SIG-M5 (cell line): ENCODE data around the gene KPNA4.
"Not testable (repeated sequence)": the region's sequence is repeated elsewhere in the genome, so short reads cannot be mapped to it uniquely, and the experiment has no call there.

Source experiments
- DNase-seq: peaks from one replicate; lab custom pipeline; 2025; lab: John Stamatoyannopoulos, UW

KPNA4 gene

GRCh38 chr3:160486459-160486869 is 78.9 kb downstream of the KPNA4 start:
- no peak for DNase-seq

DNA sequence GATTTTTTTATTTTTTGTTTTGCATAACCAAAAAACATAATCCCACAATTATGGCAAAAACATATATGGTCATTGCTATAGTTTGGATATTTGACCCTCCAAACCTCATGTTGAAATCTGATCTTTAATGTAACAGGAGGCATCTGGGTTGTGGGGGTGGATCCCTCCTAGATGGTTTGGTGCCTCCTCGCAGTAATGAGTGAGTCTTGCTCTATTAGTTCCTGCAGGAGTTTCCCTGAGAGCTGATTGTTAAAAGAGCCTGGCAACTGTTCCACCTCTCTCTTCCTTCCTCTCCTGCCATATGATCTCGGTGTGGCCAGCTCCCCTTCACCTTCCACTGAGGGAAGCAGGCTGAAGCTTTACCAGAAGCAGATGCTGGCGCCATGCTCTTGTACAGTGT is 82.6 kb downstream of the KPNA4 start:
- no peak for DNase-seq

- no peak for DNase-seq
Observed at GRCh38 chr3:160481856-160482255, 83.5 kb downstream of the KPNA4 start.

GRCh38 chr3:160480931-160481330 is 84.4 kb downstream of the KPNA4 start:
- DNase-seq = no peak

- no peak for DNase-seq
Observed at GRCh38 chr3:160479376-160479775, 86.0 kb downstream of the KPNA4 start.

GRCh38 chr3:160478338-160478737 is 87.0 kb downstream of the KPNA4 start:
- no peak for DNase-seq

DNA sequence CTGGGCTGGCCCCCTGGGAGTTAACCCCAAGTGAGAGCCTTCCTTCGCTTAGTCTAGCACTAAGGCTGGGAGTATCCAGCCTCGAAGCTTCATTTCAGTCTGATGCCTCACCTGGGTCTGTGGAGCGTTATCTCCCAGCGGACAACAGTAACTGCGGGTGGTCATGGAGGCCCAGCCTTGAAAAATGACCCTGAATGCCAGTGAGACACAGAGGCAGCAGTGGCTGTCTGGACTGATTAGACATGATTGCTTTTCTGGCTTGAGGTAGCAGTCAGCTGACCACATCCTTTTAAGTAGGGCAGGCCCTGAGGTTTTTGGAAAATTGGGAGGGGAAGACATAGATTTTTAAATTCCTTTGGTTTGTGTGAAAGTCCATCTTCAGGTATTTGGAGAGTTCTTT is 87.6 kb downstream of the KPNA4 start:
- no peak for DNase-seq

DNA sequence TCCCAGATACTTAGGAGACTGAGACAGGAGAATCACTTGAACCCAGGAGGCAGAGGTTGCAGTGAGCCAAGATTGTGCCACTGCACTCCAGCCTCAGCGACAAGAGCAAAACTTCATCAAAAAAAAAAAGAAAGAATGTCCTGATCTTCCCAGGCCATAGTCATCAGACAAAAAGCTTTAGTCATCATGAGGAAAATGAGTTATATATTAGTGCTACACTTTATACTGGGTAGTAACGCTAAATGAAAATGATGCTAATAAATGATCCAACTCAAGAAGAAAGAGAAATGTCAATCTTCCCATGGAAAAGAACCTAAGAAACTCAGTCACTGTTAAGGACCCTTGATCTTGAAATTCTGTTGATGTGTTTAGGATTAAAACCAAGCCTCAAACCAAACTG is 89.5 kb downstream of the KPNA4 start:
- DNase-seq = no peak

DNA sequence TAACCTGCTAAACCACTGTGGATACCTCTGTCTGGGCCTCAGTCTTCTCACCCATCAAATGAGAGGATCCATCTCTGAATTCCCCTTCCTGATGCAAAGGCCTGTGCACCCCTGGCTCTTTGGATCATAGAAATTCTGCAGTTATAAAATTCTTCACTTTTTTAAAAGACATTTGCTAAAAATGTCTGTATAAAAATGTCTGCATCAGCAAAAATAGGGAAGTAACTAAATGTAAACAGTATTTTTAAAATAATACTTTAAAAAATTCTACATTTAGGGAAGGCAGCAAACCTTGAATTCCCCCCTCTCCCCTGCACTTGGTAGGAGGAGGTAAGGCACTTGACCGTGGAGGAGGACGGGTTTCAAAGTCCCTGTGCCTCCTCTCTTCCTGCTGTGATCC is 90.2 kb downstream of the KPNA4 start:
- DNase-seq = no peak

DNA sequence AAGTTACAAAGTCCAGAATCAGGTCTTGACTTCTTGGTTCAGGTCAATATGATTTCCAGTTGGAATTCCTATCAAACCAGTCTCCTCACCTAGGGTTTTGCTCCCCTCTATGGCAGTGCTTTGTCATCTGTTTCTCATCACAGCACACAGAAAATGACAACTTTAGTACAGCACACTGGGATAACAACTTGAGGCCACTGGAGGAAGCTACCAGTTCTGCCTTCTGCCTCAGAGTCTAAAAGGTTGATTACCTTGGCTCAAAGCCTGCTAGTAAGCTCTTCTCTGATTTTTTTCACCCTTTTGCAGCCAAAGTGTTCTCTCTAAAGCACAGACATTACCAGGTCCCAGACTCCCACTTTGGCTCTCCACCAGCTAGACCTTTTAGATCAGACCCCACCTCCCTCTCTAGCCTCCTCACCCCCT is 90.9 kb downstream of the KPNA4 start:
- DNase-seq = no peak

DNA sequence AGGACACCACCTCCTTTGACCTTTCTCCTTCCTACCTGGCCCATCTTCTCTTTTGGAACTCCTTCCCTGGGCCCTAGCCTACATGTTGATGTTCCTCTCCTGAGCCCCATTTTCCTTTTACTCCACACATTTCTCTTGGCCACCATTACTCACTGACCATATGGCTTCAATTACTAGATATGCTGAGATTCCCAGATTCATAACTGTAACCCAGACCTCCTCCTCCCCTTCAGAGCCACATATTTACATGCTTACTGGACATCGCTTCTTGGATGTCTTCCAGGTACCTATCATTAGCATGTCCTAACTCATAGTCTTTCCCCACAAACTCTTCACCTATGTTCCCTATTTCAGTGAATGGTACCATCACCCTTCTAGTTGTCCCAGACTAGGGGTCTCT is 91.4 kb downstream of the KPNA4 start:
- DNase-seq = no peak

DNA sequence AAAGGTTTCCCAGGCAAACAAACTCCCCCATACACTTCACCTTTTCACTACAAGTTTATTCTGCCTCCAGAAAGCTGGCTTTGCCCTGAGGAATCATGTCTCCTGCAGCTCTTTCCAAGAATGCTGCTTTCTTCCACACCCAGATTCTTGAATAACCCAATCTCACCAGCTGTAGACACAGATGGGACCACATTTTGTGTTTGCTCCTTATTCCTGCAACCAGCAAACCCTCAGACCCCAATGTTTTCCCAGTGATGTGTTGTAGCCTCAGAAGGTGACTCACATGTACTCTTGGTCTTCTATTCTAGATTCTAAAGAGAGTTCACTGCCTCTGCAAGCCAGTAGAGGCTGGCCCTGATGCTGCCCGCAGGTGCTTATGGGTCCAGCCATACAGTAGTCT is 92.2 kb downstream of the KPNA4 start:
- no peak for DNase-seq

DNA sequence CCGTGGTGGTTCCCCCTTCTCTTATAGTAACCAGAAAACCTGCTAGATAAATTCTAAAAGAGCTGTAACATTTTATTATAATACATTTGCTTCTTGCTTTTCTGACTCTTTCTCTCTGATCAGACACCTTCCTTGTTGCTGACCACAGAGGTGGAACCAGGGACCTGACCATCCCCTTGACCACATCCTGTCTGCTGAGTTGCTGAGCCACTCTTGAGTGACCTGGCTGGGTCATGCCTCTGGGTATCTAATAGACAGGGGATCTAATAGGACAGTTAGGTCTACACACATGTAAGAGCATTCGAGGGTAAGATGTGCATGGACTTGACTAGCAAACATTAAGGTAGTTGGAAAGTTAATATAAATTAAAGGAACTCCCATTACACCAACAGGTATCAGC is 93.0 kb downstream of the KPNA4 start:
- DNase-seq = no peak

GRCh38 chr3:160471892-160472291 is 93.5 kb downstream of the KPNA4 start:
- no peak for DNase-seq

DNA sequence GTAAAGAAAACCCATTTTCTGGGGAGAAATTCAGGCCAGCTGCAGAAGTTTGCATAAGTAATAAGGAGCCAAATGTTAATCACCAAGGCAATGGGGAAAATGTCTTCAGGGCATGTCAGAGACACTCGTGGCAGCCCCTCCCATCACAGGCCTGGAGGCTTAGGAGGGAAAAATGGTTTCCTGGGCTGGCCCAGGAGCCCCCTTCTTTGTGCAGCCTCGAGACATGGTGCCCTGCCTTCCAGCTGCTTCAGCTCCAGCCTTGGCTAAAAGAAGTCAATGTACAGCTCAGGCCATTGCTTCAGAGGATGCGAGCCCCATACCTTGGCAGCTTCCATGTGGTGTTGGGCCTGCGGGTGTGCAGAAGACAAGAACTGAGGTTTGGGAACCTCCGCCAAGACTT is 95.2 kb downstream of the KPNA4 start:
- DNase-seq = no peak

DNA sequence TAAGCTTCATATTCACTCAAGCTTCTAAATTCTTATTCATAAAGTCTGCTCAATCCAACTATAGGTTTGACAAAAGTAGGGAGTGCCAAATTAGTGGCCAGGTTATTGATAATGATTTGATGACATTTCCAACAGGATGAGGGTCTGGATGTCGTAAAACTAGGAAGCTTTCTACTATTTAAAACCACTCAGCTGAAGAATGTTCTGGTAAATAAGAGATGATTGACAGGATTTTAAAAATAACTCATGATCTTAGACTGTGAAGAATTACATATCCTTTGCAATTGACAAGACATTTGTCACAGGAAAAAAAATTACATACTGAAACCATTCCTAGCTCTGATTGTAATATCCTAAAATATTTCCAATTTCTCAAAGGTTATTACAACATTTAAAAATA is 100.4 kb downstream of the KPNA4 start:
- no peak for DNase-seq

DNA sequence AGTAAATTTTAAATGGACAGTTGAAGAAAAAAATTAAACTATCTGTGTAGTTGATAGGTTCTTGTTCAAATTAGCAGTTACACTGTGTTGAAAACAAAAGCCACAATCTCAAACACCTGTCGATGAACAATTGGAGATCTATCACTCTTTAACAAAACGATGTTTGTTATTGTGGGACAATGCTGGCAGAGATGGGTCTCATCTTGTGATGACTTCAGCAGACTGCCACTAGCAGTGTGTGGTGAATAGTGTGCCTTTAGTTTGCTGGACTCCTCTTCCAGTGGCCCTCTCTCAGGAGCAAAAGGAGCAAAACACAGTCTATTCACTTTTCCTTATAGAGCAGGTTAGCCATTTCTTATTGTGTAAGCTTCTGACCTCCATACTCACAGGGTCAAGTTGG is 101.0 kb downstream of the KPNA4 start:
- DNase-seq = no peak

DNA sequence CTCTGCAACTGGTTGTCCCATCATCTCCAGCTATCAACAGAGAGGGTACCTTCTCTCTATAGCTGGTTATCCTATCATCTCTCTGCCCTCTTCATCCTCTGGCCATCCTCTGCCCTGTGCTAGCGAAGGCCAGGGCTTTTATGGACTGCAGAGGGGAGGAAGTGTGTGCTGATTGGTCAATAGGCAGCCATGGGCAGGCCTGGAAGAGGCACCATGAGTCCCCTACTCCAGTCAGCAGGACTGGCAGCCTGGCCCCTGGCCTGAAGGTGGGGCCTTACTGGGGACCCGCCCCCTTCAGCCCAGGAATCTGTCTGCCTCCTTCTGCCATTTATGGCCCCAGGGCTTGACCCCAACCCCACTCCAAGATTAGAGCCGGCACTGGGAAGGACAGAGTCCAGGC is 105.3 kb downstream of the KPNA4 start:
- DNase-seq = no peak

GRCh38 chr3:160459450-160459970 is 105.9 kb downstream of the KPNA4 start:
- no peak for DNase-seq

GRCh38 chr3:160458151-160458550 is 107.2 kb downstream of the KPNA4 start:
- no peak for DNase-seq

- no peak for DNase-seq
Observed at GRCh38 chr3:160455846-160456245, 109.5 kb downstream of the KPNA4 start.

DNA sequence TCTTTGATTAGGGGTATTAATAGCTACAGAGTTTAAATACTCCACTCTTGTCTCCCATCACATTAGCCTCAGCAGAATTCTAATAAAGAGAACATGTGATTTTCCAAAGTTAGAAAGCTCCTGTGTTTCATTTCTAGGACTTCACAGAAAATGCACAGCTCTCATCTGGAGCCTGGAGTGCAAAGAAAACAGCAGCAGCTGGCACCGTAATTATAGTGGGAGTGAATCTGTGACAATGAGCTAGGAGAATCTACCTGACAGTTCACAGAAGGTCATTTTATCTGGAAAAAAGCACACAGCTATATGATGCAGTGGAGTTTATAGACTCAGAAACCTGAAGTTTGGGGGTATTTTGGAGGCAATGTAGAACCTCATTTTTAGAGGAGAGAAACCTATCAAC is 110.4 kb downstream of the KPNA4 start:
- no peak for DNase-seq

DNA sequence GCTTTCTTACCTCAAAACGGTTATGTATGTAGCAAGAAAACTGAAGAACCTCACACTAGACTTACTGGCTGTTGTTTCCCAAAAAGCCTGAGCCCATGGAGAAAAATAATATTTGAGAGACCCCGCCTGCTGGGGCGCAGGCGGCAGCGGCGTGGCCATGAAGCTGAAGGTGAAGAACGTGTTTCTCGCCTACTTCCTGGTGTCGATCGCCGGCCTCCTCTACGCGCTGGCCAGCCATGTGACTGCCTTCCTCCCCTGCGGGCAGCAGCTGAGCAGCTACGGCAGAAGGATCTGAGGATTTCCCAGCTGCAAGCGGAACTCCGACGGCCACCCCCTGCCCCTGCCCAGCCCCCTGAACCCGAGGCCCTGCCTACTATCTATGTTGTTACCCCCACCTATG is 113.1 kb downstream of the KPNA4 start:
- not testable (repeated sequence) for DNase-seq

- no peak for DNase-seq
Observed at GRCh38 chr3:160451602-160452001, 113.8 kb downstream of the KPNA4 start.

GRCh38 chr3:160450846-160451245 is 114.5 kb downstream of the KPNA4 start:
- no peak for DNase-seq
